ENCODE data around the gene NPAS1.

Gene NPAS1

GRCh38 chr19:47069795-47070194, 50.2 kb downstream of the NPAS1 start:
- H2AK5ac ChIP-seq (ENCODE audit: low read length, severe bottlenecking), result no peak overlapping the region
- no peak overlapping the region for H2BK5ac ChIP-seq (ENCODE audit: low read depth, low read length, poor library complexity, severe bottlenecking)
- WGBS, result 91% methylated on average over 15 of the region's 15 CpGs
- H3K36me3 ChIP-seq (ENCODE audit: control insufficient read depth in 1 of 2, insufficient read depth in 2 of 2, low read depth in 1 of 2, low read length in 2 of 2), result peaks cover 67 to 90% of the 10 kb centered on the region in 2 experiments
- no peak overlapping the region for H2BK12ac ChIP-seq (ENCODE audit: low read length in 2 of 2)
- H2BK15ac ChIP-seq (ENCODE audit: low read depth, poor library complexity, severe bottlenecking), result no peak overlapping the region
- H4K8ac ChIP-seq (ENCODE audit: low read length), result no peak overlapping the region
- H3K9me3 ChIP-seq (ENCODE audit: control insufficient read depth, low read length), result no peaks in the 10 kb centered on the region
- H3K27me3 ChIP-seq (ENCODE audit: control insufficient read depth in 1 of 2, insufficient read depth in 1 of 2, low read length in 2 of 2), result no peaks in the 10 kb centered on the region
- no peak overlapping the region for H2AFZ ChIP-seq (ENCODE audit: low read depth, low read length)
- no peak overlapping the region for H4K91ac ChIP-seq (ENCODE audit: low read length)
- no peak overlapping the region for H3K18ac ChIP-seq (ENCODE audit: low read depth in 1 of 2, low read length in 2 of 2)
- H3K79me1 ChIP-seq (replicated peaks; ENCODE audit: low read length, poor library complexity, severe bottlenecking), result peaks cover 59% of the 10 kb centered on the region
- H3K27ac ChIP-seq (ENCODE audit: low read length, poor library complexity, severe bottlenecking), result no peak overlapping the region
- no peak for DNase-seq
- H2BK120ac ChIP-seq (ENCODE audit: low read depth, low read length), result no peak overlapping the region
- H3K4me2 ChIP-seq (ENCODE audit: low read length, poor library complexity, severe bottlenecking), result no peak overlapping the region
- no peak overlapping the region for H3K9ac ChIP-seq (ENCODE audit: low read length)
- peaks cover 2% of the 10 kb centered on the region for H3K4me1 ChIP-seq (ENCODE audit: control insufficient read depth, insufficient read depth, low read depth, low read length)
- H3K23ac ChIP-seq (ENCODE audit: low read length in 2 of 2), result peak overlapping the region in 1 of 2 experiments; percentile 2
- no peak overlapping the region for H3K4me3 ChIP-seq (ENCODE audit: insufficient read depth in 1 of 2, low read depth in 1 of 2, low read length in 2 of 2)
- H3K4ac ChIP-seq (ENCODE audit: low read depth in 1 of 2, low read length in 2 of 2), result no peak overlapping the region
- no peak overlapping the region for H3K14ac ChIP-seq (ENCODE audit: low read length in 2 of 2)

GRCh38 chr19:47070756-47071155, 51.1 kb downstream of the NPAS1 start:
- Histone ChIP-seq H2BK15ac (ENCODE audit: low read depth, poor library complexity, severe bottlenecking) (no peak overlapping the region), H3K18ac (ENCODE audit: low read depth in 1 of 2, low read length in 2 of 2) (no peak overlapping the region), H2AK5ac (ENCODE audit: low read length, severe bottlenecking) (no peak overlapping the region), H3K4me1 (ENCODE audit: control insufficient read depth, insufficient read depth, low read depth, low read length) (peaks cover 9% of the 10 kb centered on the region), H3K9ac (ENCODE audit: low read length) (no peak overlapping the region), H3K9me3 (ENCODE audit: control insufficient read depth, low read length) (no peaks in the 10 kb centered on the region), H3K4ac (ENCODE audit: low read depth in 1 of 2, low read length in 2 of 2) (no peak overlapping the region), H3K27me3 (ENCODE audit: control insufficient read depth in 1 of 2, insufficient read depth in 1 of 2, low read length in 2 of 2) (no peaks in the 10 kb centered on the region), H2BK120ac (ENCODE audit: low read depth, low read length) (no peak overlapping the region), H2BK5ac (ENCODE audit: low read depth, low read length, poor library complexity, severe bottlenecking) (no peak overlapping the region), H3K14ac (ENCODE audit: low read length in 2 of 2) (no peak overlapping the region), H4K8ac (ENCODE audit: low read length) (no peak overlapping the region), H3K4me3 (ENCODE audit: insufficient read depth in 1 of 2, low read depth in 1 of 2, low read length in 2 of 2) (no peak overlapping the region), H3K4me2 (ENCODE audit: low read length, poor library complexity, severe bottlenecking) (no peak overlapping the region), H4K91ac (ENCODE audit: low read length) (no peak overlapping the region), H2BK12ac (ENCODE audit: low read length in 2 of 2) (no peak overlapping the region), H3K23ac (ENCODE audit: low read length in 2 of 2) (no peak overlapping the region), H3K27ac (ENCODE audit: low read length, poor library complexity, severe bottlenecking) (no peak overlapping the region), H3K36me3 (ENCODE audit: control insufficient read depth in 1 of 2, insufficient read depth in 2 of 2, low read depth in 1 of 2, low read length in 2 of 2) (peaks cover 67 to 90% of the 10 kb centered on the region in 2 experiments), H3K79me1 (replicated peaks; ENCODE audit: low read length, poor library complexity, severe bottlenecking) (peaks cover 53% of the 10 kb centered on the region), H2AFZ (ENCODE audit: low read depth, low read length) (no peak overlapping the region)
- 95% methylated on average over 18 of the region's 18 CpGs for WGBS
- no peak for DNase-seq

- no peak overlapping the region for H2AK5ac ChIP-seq (ENCODE audit: low read length, severe bottlenecking)
- H3K79me1 ChIP-seq (replicated peaks; ENCODE audit: low read length, poor library complexity, severe bottlenecking), result peaks cover 48% of the 10 kb centered on the region
- no peak overlapping the region for H2BK15ac ChIP-seq (ENCODE audit: low read depth, poor library complexity, severe bottlenecking)
- no peaks in the 10 kb centered on the region for H3K27me3 ChIP-seq (ENCODE audit: control insufficient read depth in 1 of 2, insufficient read depth in 1 of 2, low read length in 2 of 2)
- H4K91ac ChIP-seq (ENCODE audit: low read length), result no peak overlapping the region
- no peak for DNase-seq
- no peak overlapping the region for H2AFZ ChIP-seq (ENCODE audit: low read depth, low read length)
- H2BK120ac ChIP-seq (ENCODE audit: low read depth, low read length), result no peak overlapping the region
- H3K9me3 ChIP-seq (ENCODE audit: control insufficient read depth, low read length), result no peaks in the 10 kb centered on the region
- WGBS, result over 99% methylated on average over 12 of the region's 12 CpGs
- no peak overlapping the region for H3K14ac ChIP-seq (ENCODE audit: low read length in 2 of 2)
- H2BK5ac ChIP-seq (ENCODE audit: low read depth, low read length, poor library complexity, severe bottlenecking), result no peak overlapping the region
- no peak overlapping the region for H3K4me3 ChIP-seq (ENCODE audit: insufficient read depth in 1 of 2, low read depth in 1 of 2, low read length in 2 of 2)
- H3K27ac ChIP-seq (ENCODE audit: low read length, poor library complexity, severe bottlenecking), result no peak overlapping the region
- no peak overlapping the region for H3K4me2 ChIP-seq (ENCODE audit: low read length, poor library complexity, severe bottlenecking)
- H3K4ac ChIP-seq (ENCODE audit: low read depth in 1 of 2, low read length in 2 of 2), result no peak overlapping the region
- no peak overlapping the region for H3K23ac ChIP-seq (ENCODE audit: low read length in 2 of 2)
- no peak overlapping the region for H2BK12ac ChIP-seq (ENCODE audit: low read length in 2 of 2)
- no peak overlapping the region for H3K9ac ChIP-seq (ENCODE audit: low read length)
- peaks cover 16% of the 10 kb centered on the region for H3K4me1 ChIP-seq (ENCODE audit: control insufficient read depth, insufficient read depth, low read depth, low read length)
- no peak overlapping the region for H3K18ac ChIP-seq (ENCODE audit: low read depth in 1 of 2, low read length in 2 of 2)
- H4K8ac ChIP-seq (ENCODE audit: low read length), result no peak overlapping the region
- H3K36me3 ChIP-seq (ENCODE audit: control insufficient read depth in 1 of 2, insufficient read depth in 2 of 2, low read depth in 1 of 2, low read length in 2 of 2), result peaks cover 73 to 82% of the 10 kb centered on the region in 2 experiments
Measured at GRCh38 chr19:47071731-47072130, 52.1 kb downstream of the NPAS1 start.

DNA sequence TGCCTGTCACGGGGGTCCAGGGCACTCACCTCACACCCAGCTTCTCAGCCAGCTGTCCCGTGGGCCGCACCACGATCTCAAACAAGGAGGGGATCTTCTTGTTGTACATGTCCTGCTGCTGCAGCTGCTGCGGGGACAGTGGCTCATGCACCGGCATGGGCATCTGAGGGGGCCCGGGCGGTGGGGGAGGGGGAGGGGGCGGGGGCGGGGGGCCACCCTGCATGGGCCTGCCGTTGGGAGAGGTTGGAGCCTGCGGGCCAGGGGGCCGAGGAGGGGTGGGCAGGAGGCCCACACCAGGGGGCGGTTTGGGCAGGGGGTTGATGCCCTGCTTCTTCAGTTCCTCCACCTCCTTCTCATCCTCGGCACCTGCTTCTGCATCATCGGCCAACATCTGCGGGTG, 52.7 kb downstream of the NPAS1 start:
- H4K91ac ChIP-seq (ENCODE audit: low read length), result no peak overlapping the region
- H3K4ac ChIP-seq (ENCODE audit: low read depth in 1 of 2, low read length in 2 of 2), result no peak overlapping the region
- H2BK15ac ChIP-seq (ENCODE audit: low read depth, poor library complexity, severe bottlenecking), result no peak overlapping the region
- no peak overlapping the region for H3K4me3 ChIP-seq (ENCODE audit: insufficient read depth in 1 of 2, low read depth in 1 of 2, low read length in 2 of 2)
- no peak overlapping the region for H2BK120ac ChIP-seq (ENCODE audit: low read depth, low read length)
- no peak overlapping the region for H2BK5ac ChIP-seq (ENCODE audit: low read depth, low read length, poor library complexity, severe bottlenecking)
- peaks cover 16% of the 10 kb centered on the region for H3K4me1 ChIP-seq (ENCODE audit: control insufficient read depth, insufficient read depth, low read depth, low read length)
- no peak overlapping the region for H3K9ac ChIP-seq (ENCODE audit: low read length)
- no peak overlapping the region for H3K18ac ChIP-seq (ENCODE audit: low read depth in 1 of 2, low read length in 2 of 2)
- no peak overlapping the region for H2AFZ ChIP-seq (ENCODE audit: low read depth, low read length)
- H3K9me3 ChIP-seq (ENCODE audit: control insufficient read depth, low read length), result no peaks in the 10 kb centered on the region
- H3K27me3 ChIP-seq (ENCODE audit: control insufficient read depth in 1 of 2, insufficient read depth in 1 of 2, low read length in 2 of 2), result no peaks in the 10 kb centered on the region
- no peak overlapping the region for H3K23ac ChIP-seq (ENCODE audit: low read length in 2 of 2)
- no peak overlapping the region for H2BK12ac ChIP-seq (ENCODE audit: low read length in 2 of 2)
- DNase-seq, result no peak
- 93% methylated on average over 8 of the region's 17 CpGs for WGBS
- no peak overlapping the region for H2AK5ac ChIP-seq (ENCODE audit: low read length, severe bottlenecking)
- H4K8ac ChIP-seq (ENCODE audit: low read length), result no peak overlapping the region
- H3K27ac ChIP-seq (ENCODE audit: low read length, poor library complexity, severe bottlenecking), result no peak overlapping the region
- no peak overlapping the region for H3K14ac ChIP-seq (ENCODE audit: low read length in 2 of 2)
- H3K4me2 ChIP-seq (ENCODE audit: low read length, poor library complexity, severe bottlenecking), result no peak overlapping the region
- peaks cover 44% of the 10 kb centered on the region for H3K79me1 ChIP-seq (replicated peaks; ENCODE audit: low read length, poor library complexity, severe bottlenecking)
- peaks cover 78 to 81% of the 10 kb centered on the region in 2 experiments for H3K36me3 ChIP-seq (ENCODE audit: control insufficient read depth in 1 of 2, insufficient read depth in 2 of 2, low read depth in 1 of 2, low read length in 2 of 2)

All from mesenchymal stem cell (in vitro differentiated cells and primary cell).